Transverse colon (tissue), 4 donors: ENCODE results near the gene RAPH1. TPM values are rescaled to one million over a fixed set of nuclear protein-coding genes. Genes with fewer than 3 reads are reported as not detected.

Experiments used
- DNase-seq: peaks from one replicate; pipeline ENCODE4 v3.0.0-alpha.2; 2019
- H3K27ac ChIP-seq, 4 donors: fragments of 200-600 bp; sonication (generic); 2 replicates each; pipeline ENCODE4 v1.5.1; 2016 to 2018; ENCODE audit warnings: inconsistent platforms in 4 of 4
- H3K27me3 ChIP-seq: fragments of 200-600 bp; sonication (generic); 2 replicates; pipeline ENCODE4 v1.5.1; 2017; ENCODE audit warnings: inconsistent platforms
- H3K36me3 ChIP-seq, 4 donors: fragments of 200-600 bp; sonication (generic); 2 replicates each; pipeline ENCODE4 v1.5.1; 2017 to 2019; ENCODE audit warnings: inconsistent platforms in 4 of 4
- H3K4me1 ChIP-seq, 4 donors: fragments of 200-600 bp; sonication (generic); 2 replicates each; pipeline ENCODE4 v1.5.1; 2017 to 2020; ENCODE audit warnings: inconsistent platforms in 4 of 4
- H3K4me3 ChIP-seq, 4 donors: fragments of 200-600 bp; sonication (generic); 1 replicate in 1 of 4; 2 replicates in 3 of 4; pipeline versions ENCODE4 v1.5.1 to v1.6.1; 2017 to 2019; ENCODE audit warnings: inconsistent platforms in 4 of 4
- H3K9me3 ChIP-seq, 2 donors: fragments of 200-600 bp; sonication (generic); 2 replicates each; pipeline ENCODE4 v1.5.1; 2017 to 2019; ENCODE audit warnings: inconsistent platforms in 2 of 2
- CTCF ChIP-seq, 5 experiments: fragments of 200-600 bp in 3 of 5; fragments of 450-650 bp in 2 of 5; sonication (generic) in 3 of 5; IDR thresholded peaks; 1 replicate in 2 of 5; 2 replicates in 3 of 5; pipeline ENCODE4 v1.5.1; 2016 to 2017; ENCODE audit warnings: antibody characterized with exemption in 5 of 5, inconsistent platforms in 3 of 5, mild to moderate bottlenecking in 2 of 5, moderate library complexity in 1 of 5
- EP300 ChIP-seq: sonication (generic); formaldehyde crosslinking; IDR thresholded peaks from one replicate; pipeline ENCODE4 v1.6.1; 2017; ENCODE audit warnings: antibody characterized with exemption, low read depth
- POLR2A ChIP-seq: fragments of 450-650 bp; IDR thresholded peaks from one replicate; pipeline ENCODE4 v1.6.1; 2016; ENCODE audit warnings: antibody characterized with exemption, mild to moderate bottlenecking, moderate library complexity
- POLR2AphosphoS5 ChIP-seq, 3 donors: sonication (generic); formaldehyde crosslinking; IDR thresholded peaks; one replicate each; pipeline ENCODE4 v1.6.1; 2016; ENCODE audit warnings: antibody characterized with exemption in 3 of 3
- WGBS, 2 donors: methylation state at CpG; one replicate each; pipeline ENCODE4 v1.1.5; 2018; ENCODE audit warnings: low coverage in 1 of 2; 5-methylcytosine and 5-hydroxymethylcytosine counted together
- in situ Hi-C, 4 donors: fragments of 200-750 bp; cut with MboI; loops; one replicate each; pipeline versions ENCODE4 v1.15.0 to v1.15.1; 2017; ENCODE audit warnings: low sequenced_read_pairs in 3 of 4, low pct_ligation_motif_present in 1 of 4, low pct_unique_long_range_greater_than_20kb in 1 of 4
- intact Hi-C: fragments of 100-400 bp; cut with DNase I; formaldehyde crosslinking; loops from one replicate; pipeline ENCODE4 v1.15.1; 2023; ENCODE audit warnings: low total_unique reads
- total RNA-seq, 4 donors: library from RNA; depleted of rRNA; stranded (reverse); fragments of >200 nt; gene quantifications; one replicate each; pipeline ENCODE4 v1.1.0, GENCODE V29; 2016

RAPH1 gene
- total RNA-seq, 4 donors from 2014 or later = 36.0 to 160 (median 41.8) TPM

GRCh38 chr2:203583084-203583695 lies 48.1 kb upstream of the RAPH1 start:
- in situ Hi-C loops = no loop called here

GRCh38 chr2:203582468-203582867 lies 47.4 kb upstream of the RAPH1 start:
- DNase-seq = no peak
- H3K4me3 ChIP-seq = peak overlapping the region in 1 of 4 donors; percentile 7
- H3K36me3 ChIP-seq = no peaks in the 10 kb centered on the region
- TF ChIP-seq EP300 (no peak), POLR2AphosphoS5 (IDR thresholded peaks at IDR 0.05) (peak in 1 of 3 donors; percentile 32)
- in situ Hi-C loops = no loop called here
- intact Hi-C loops = no loop called here
- 23 to 35% methylated on average over 2 to 3 of the region's 3 CpGs for WGBS, 2 donors
- no peaks in the 10 kb centered on the region for H3K27me3 ChIP-seq
- H3K9me3 ChIP-seq = no peaks in the 10 kb centered on the region
- H3K4me1 ChIP-seq = peaks cover 23 to 75% (median 63%) of the 10 kb centered on the region in 4 donors
- peak overlapping the region; percentile 70 to 87 (median 84) for H3K27ac ChIP-seq

More at GRCh38 chr2:203583084-203583695, 48.1 kb upstream of the RAPH1 start:
- H3K27ac ChIP-seq = peak overlapping the region; percentile 70 to 87 (median 84)
- H3K27me3 ChIP-seq = no peaks in the 10 kb centered on the region
- no peak for DNase-seq
- peaks cover 23 to 74% (median 63%) of the 10 kb centered on the region in 4 donors for H3K4me1 ChIP-seq
- no peaks in the 10 kb centered on the region for H3K9me3 ChIP-seq
- no peak overlapping the region for H3K4me3 ChIP-seq
- WGBS, 2 donors = 83 to 84% methylated on average over 3 of the region's 3 CpGs
- intact Hi-C loops = no loop called here
- no peaks in the 10 kb centered on the region for H3K36me3 ChIP-seq
- TF ChIP-seq CTCF (IDR thresholded peaks at IDR 0.05) (no peak), EP300 (no peak), POLR2A (no peak), POLR2AphosphoS5 (IDR thresholded peaks at IDR 0.05) (no peak)

- Histone ChIP-seq H3K27me3 (no peaks in the 10 kb centered on the region), H3K36me3 (no peaks in the 10 kb centered on the region), H3K9me3 (no peaks in the 10 kb centered on the region), H3K27ac (peak overlapping the region; percentile 79 to 87 (median 84)), H3K4me1 (peaks cover 22 to 72% (median 63%) of the 10 kb centered on the region in 4 donors), H3K4me3 (no peak overlapping the region)
- intact Hi-C loops (no loop called here), in situ Hi-C loops (no loop called here)
- 28 to 53% methylated on average over 2 to 5 of the region's 5 CpGs for WGBS, 2 donors
- no peak for DNase-seq
- no peak for TF ChIP-seq POLR2A
- no peak for TF ChIP-seq EP300
Measured at GRCh38 chr2:203580844-203581243, 45.7 kb upstream of the RAPH1 start.

GRCh38 chr2:203579730-203580129 lies 44.6 kb upstream of the RAPH1 start:
- intact Hi-C loops = no loop called here
- H3K36me3 ChIP-seq = no peaks in the 10 kb centered on the region
- H3K27me3 ChIP-seq = no peaks in the 10 kb centered on the region
- WGBS, 2 donors = 0 to 54% methylated on average over 1 to 2 of the region's 2 CpGs
- TF ChIP-seq CTCF (IDR thresholded peaks at IDR 0.05) (no peak), POLR2AphosphoS5 (IDR thresholded peaks at IDR 0.05) (no peak), EP300 (no peak), POLR2A (no peak)
- H3K4me3 ChIP-seq = no peak overlapping the region
- in situ Hi-C loops = no loop called here
- peaks cover 15 to 63% (median 57%) of the 10 kb centered on the region in 4 donors for H3K4me1 ChIP-seq
- peak overlapping the region; percentile 79 to 87 (median 84) for H3K27ac ChIP-seq
- DNase-seq = no peak
- H3K9me3 ChIP-seq = no peaks in the 10 kb centered on the region

GRCh38 chr2:203578759-203579643 lies 43.9 kb upstream of the RAPH1 start:
- in situ Hi-C loops = no loop called here
- WGBS, 2 donors = 37 to 50% methylated on average over 3 to 4 of the region's 4 CpGs

More at GRCh38 chr2:203578759-203579643, 43.9 kb upstream of the RAPH1 start:
- DNase-seq = peak; percentile 80
- H3K4me1 ChIP-seq = peaks cover 15 to 56% (median 51%) of the 10 kb centered on the region in 4 donors
- H3K4me3 ChIP-seq = no peak overlapping the region
- intact Hi-C loops = no loop called here
- H3K9me3 ChIP-seq = no peaks in the 10 kb centered on the region
- TF ChIP-seq EP300 (peak; percentile 84), CTCF (IDR thresholded peaks at IDR 0.05) (peak in 2 of 5 experiments; percentile 7 to 18), POLR2AphosphoS5 (IDR thresholded peaks at IDR 0.05) (peak in 2 of 3 donors; percentile 72 to 86), POLR2A (no peak)
- no peaks in the 10 kb centered on the region for H3K27me3 ChIP-seq
- peak overlapping the region; percentile 79 to 87 (median 84) for H3K27ac ChIP-seq
- H3K36me3 ChIP-seq = no peaks in the 10 kb centered on the region
